Transverse colon (tissue), 4 donors: Measurements from ENCODE around the gene WNK4.

ENCODE experiments used
- CTCF ChIP-seq, 5 experiments: fragments of 200-600 bp in 3 of 5; fragments of 450-650 bp in 2 of 5; sonication (generic) in 3 of 5; IDR thresholded peaks; 1 replicate in 2 of 5; 2 replicates in 3 of 5; pipeline ENCODE4 v1.5.1; 2016 to 2017; ENCODE audit warnings: antibody characterized with exemption in 5 of 5, inconsistent platforms in 3 of 5, mild to moderate bottlenecking in 2 of 5, moderate library complexity in 1 of 5
- EP300 ChIP-seq: sonication (generic); formaldehyde crosslinking; IDR thresholded peaks from one replicate; pipeline ENCODE4 v1.6.1; 2017; ENCODE audit warnings: antibody characterized with exemption, low read depth
- POLR2A ChIP-seq: fragments of 450-650 bp; IDR thresholded peaks from one replicate; pipeline ENCODE4 v1.6.1; 2016; ENCODE audit warnings: antibody characterized with exemption, mild to moderate bottlenecking, moderate library complexity
- POLR2AphosphoS5 ChIP-seq, 3 donors: sonication (generic); formaldehyde crosslinking; IDR thresholded peaks; one replicate each; pipeline ENCODE4 v1.6.1; 2016; ENCODE audit warnings: antibody characterized with exemption in 3 of 3

GRCh38 chr17:42835732-42836131 is 55.3 kb downstream of the WNK4 start:
- TF ChIP-seq POLR2A (no peak), EP300 (no peak), CTCF (IDR thresholded peaks at IDR 0.05) (no peak), POLR2AphosphoS5 (IDR thresholded peaks at IDR 0.05) (no peak)
